C4-2B (cell line): Measurements from ENCODE around the gene SEC14L3.

Experiments used
- ZFX ChIP-seq: fragments of 450-650 bp; IDR thresholded peaks from 2 replicates; pipeline ENCODE4 v1.6.1; 2017
- TF ChIP-seq, protein P1 (sequence below): fragments of 450-650 bp; conservative IDR thresholded peaks from 2 replicates; pipeline ENCODE4 v1.5.1; 2017; ENCODE audit warnings: mild to moderate bottlenecking

DNA sequence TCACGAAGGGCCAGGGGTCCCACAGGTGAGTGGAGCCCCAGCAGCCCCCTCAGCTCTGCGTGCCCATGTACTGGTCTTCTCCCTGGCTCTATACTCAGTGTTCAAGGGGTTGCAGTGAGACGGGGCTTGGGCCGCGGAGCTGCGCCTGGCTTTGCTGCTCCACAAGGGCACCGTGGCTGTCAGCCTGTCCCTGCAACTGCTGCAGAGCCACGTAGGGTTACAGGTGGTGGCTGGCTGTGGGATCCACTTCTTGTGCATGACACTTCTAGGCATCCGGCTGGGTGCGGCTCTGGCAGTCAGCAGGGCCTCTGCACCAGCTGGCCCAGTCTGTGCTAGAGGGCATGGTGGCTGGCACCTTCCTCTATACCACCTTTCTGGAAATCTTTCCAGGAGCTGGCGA, 32.0 kb downstream of the SEC14L3 start:
- TF ChIP-seq, protein P1, sequence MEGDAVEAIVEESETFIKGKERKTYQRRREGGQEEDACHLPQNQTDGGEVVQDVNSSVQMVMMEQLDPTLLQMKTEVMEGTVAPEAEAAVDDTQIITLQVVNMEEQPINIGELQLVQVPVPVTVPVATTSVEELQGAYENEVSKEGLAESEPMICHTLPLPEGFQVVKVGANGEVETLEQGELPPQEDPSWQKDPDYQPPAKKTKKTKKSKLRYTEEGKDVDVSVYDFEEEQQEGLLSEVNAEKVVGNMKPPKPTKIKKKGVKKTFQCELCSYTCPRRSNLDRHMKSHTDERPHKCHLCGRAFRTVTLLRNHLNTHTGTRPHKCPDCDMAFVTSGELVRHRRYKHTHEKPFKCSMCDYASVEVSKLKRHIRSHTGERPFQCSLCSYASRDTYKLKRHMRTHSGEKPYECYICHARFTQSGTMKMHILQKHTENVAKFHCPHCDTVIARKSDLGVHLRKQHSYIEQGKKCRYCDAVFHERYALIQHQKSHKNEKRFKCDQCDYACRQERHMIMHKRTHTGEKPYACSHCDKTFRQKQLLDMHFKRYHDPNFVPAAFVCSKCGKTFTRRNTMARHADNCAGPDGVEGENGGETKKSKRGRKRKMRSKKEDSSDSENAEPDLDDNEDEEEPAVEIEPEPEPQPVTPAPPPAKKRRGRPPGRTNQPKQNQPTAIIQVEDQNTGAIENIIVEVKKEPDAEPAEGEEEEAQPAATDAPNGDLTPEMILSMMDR: no peak
- no peak for TF ChIP-seq ZFX
